ENCODE measurements around the gene OR2C1.

The OR2C1 gene

DNA sequence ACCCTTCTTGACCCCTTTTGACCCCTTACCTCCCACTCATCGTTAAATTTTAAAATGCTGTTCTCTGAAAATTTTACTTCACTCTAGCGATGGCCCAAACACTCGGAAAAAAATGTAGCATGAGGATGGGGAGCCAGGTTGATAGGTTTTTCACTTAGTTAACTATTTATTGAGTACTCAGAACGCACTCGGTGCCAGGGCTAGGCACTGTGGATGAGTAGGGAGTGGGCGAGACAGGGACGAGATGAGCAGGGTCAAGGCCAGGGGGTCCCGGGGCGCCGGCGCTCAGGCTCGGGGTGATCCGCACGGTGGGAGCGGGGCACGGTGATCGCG lies 44.7 kb downstream of the OR2C1 start:
- no peak for DNase-seq
- ATAC-seq: peak; percentile 37

DNA sequence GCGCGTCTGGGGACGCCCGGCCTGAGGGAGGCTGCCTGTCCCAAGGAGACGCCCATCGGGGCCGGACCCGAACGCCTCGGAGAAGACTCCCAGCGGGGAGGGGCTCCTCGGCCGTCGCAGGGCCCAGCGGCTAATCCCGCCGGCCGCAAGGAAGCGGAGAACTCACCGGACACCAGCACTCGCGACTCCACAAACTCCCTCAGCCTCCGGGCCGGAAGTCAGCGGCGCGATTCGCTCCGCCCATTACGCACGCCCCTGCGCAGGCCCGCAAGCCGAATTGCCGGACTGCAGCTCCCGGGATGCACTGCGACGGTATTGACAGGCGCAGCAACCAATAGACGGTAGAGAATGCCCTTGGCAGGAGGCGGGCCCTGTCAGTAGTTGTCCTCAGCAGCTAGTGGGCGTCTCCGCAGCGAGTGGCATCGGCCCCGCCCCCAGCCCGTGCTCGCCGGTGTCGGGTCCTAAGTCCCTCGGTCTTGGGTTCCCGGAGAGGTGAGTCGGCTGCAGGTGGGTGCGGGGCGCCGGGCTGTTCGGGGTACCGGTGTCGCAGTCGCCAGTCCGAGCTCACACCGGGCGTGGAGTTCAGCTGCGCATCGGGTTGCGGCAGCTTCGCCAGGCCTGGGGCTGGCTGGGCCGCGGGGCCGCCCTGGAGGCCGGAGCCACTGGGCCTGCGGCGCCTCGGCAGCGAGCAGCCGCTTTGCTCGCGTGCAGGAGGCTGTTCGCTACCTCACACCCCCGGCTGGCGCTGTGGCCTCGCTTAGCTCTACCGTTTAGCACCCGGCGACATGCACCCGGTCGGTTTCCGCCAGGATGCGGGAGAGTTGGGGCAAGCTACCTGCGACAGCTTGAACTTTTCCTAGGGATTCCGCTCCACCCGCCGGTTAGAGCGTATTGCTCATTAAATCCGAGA lies 45.3 kb downstream of the OR2C1 start, which contains the start of the genes ZNF174 and ZSCAN32:
TSS of gene ZNF174 (plus strand) at position 437 of the 910 bp plus-strand sequence. CDS start 790 bp downstream, outside the sequence.
TSS of gene ZSCAN32 (minus strand) at position 226 of the 910 bp plus-strand sequence. CDS start 3,447 bp downstream, outside the sequence.
- ATAC-seq (peak; percentile 99), DNase-seq (peak; percentile 98)

DNA sequence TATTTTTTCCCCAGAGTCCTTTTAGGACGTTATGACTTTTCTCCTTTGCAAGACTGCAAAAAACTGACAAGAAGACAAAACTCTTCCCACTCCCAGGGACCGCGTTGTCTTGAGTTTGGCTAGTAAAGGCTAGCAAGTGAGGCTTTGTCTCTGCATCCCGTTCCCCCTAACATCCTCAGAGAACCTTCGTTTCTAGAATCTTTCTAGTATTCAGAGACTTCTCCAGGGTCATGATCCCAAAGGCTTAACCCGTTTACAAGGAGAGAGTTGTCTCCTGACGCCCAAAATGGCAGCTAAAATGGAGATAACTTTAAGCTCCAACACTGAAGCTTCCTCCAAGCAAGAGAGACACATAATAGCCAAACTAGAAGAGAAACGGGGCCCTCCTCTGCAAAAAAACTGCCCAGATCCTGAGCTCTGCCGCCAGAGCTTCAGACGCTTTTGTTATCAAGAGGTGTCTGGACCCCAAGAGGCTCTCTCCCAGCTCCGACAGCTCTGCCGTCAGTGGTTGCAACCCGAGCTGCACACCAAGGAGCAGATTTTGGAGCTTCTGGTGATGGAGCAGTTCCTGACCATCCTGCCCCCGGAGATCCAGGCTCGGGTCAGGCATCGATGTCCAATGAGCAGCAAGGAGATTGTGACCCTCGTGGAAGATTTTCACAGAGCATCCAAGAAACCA lies 46.2 kb downstream of the OR2C1 start:
- DNase-seq: no peak
- ATAC-seq: no peak
